MM.1S (cell line): Measurements from ENCODE around the gene MAP3K2.

Source experiments
- CTCF ChIP-seq: fragments of 300-600 bp; sonication (generic); IDR thresholded peaks from 2 replicates; pipeline ENCODE4 v1.5.1; 2016; ENCODE audit warnings: antibody characterized with exemption, low read length, mixed read lengths
- EZH2 ChIP-seq: fragments of 300-600 bp; sonication (generic); optimal IDR thresholded peaks from 2 replicates; pipeline ENCODE3; 2017; ENCODE audit warnings: low read depth, mild to moderate bottlenecking, antibody characterized with exemption, low read length, mixed read lengths
- EZH2phosphoT487 ChIP-seq: fragments of 300-600 bp; sonication (generic); IDR thresholded peaks from 2 replicates; pipeline ENCODE4 v1.6.1; 2018; ENCODE audit warnings: antibody characterized with exemption, low read length

- TF ChIP-seq CTCF (no peak), EZH2phosphoT487 (no peak), EZH2 (no peak)
These were observed 4.5 kb upstream of the MAP3K2 start for GRCh38 chr2:127392133-127392827.
